HUES48 (cell line): ENCODE results near the gene ALDH3A1.

Source experiments
- H3K27ac ChIP-seq: one replicate; pipeline ENCODE4 v1.7.0; 2013; ENCODE audit warnings: low read depth, low read length, inconsistent platforms
- H3K27me3 ChIP-seq: 2 replicates; pipeline ENCODE4 v1.6.1; 2013; ENCODE audit warnings: mild to moderate bottlenecking, low read length; ENCODE audit not compliant: control insufficient read depth, insufficient read depth
- H3K36me3 ChIP-seq: 2 replicates; pipeline ENCODE4 v1.6.1; 2013; ENCODE audit warnings: low read length; ENCODE audit not compliant: control insufficient read depth, insufficient read depth
- H3K4me1 ChIP-seq: 2 replicates; pipeline ENCODE4 v1.6.1; 2013; ENCODE audit warnings: mild to moderate bottlenecking, low read length; ENCODE audit not compliant: control insufficient read depth, insufficient read depth
- H3K4me3 ChIP-seq: 2 replicates; pipeline ENCODE4 v1.5.1; 2013; ENCODE audit warnings: mild to moderate bottlenecking, low read depth, low read length
- H3K9ac ChIP-seq: 2 replicates; pipeline ENCODE4 v1.6.1; 2013; ENCODE audit warnings: mild to moderate bottlenecking, low read depth, low read length, moderate library complexity
- H3K9me3 ChIP-seq: 2 replicates; pipeline ENCODE4 v1.6.1; 2013; ENCODE audit warnings: low read length; ENCODE audit not compliant: control insufficient read depth, insufficient read depth

Gene ALDH3A1

GRCh38 chr17:19750020-19750572, 2.0 kb upstream of the ALDH3A1 start:
- Histone ChIP-seq H3K36me3 (no peaks in the 10 kb centered on the region), H3K27me3 (peaks cover 7% of the 10 kb centered on the region; the same call in 1 of the 2 replicates), H3K9me3 (no peaks in the 10 kb centered on the region), H3K4me1 (no peaks in the 10 kb centered on the region; the same call in 1 of the 2 replicates), H3K9ac (no peak overlapping the region), H3K4me3 (no peak overlapping the region), H3K27ac (no peak overlapping the region)

GRCh38 chr17:19748807-19749193, 702 bp upstream of the ALDH3A1 start:
- Histone ChIP-seq H3K9me3 (no peaks in the 10 kb centered on the region), H3K27ac (no peak overlapping the region), H3K9ac (no peak overlapping the region), H3K36me3 (no peaks in the 10 kb centered on the region), H3K27me3 (peaks cover 7% of the 10 kb centered on the region; the same call in 1 of the 2 replicates), H3K4me3 (no peak overlapping the region), H3K4me1 (peaks cover 2% of the 10 kb centered on the region; the same call in 1 of the 2 replicates)

GRCh38 chr17:19747159-19747719, 859 bp downstream of the ALDH3A1 start:
- H3K4me1 ChIP-seq, result peaks cover 2% of the 10 kb centered on the region; the same call in 1 of the 2 replicates

GRCh38 chr17:19746517-19746916, 1.6 kb downstream of the ALDH3A1 start:
- H3K36me3 ChIP-seq, result no peaks in the 10 kb centered on the region
- no peak overlapping the region for H3K4me3 ChIP-seq
- no peak overlapping the region for H3K9ac ChIP-seq
- H3K27me3 ChIP-seq, result peaks cover 7% of the 10 kb centered on the region; the same call in 1 of the 2 replicates
- H3K4me1 ChIP-seq, result peaks cover 2% of the 10 kb centered on the region; the same call in 1 of the 2 replicates
- H3K27ac ChIP-seq, result no peak overlapping the region
- no peaks in the 10 kb centered on the region for H3K9me3 ChIP-seq

More at GRCh38 chr17:19747159-19747719, 859 bp downstream of the ALDH3A1 start:
- no peaks in the 10 kb centered on the region for H3K36me3 ChIP-seq
- H3K4me3 ChIP-seq, result no peak overlapping the region
- H3K9me3 ChIP-seq, result no peaks in the 10 kb centered on the region
- H3K27ac ChIP-seq, result no peak overlapping the region
- H3K27me3 ChIP-seq, result peaks cover 7% of the 10 kb centered on the region; the same call in 1 of the 2 replicates
- no peak overlapping the region for H3K9ac ChIP-seq

GRCh38 chr17:19744922-19745757, 3.0 kb downstream of the ALDH3A1 start:
- Histone ChIP-seq H3K36me3 (no peaks in the 10 kb centered on the region), H3K9me3 (no peaks in the 10 kb centered on the region), H3K9ac (no peak overlapping the region), H3K4me3 (peak overlapping the region; percentile 51; the same call in 1 of the 2 replicates), H3K27ac (no peak overlapping the region), H3K27me3 (peaks cover 7% of the 10 kb centered on the region; the same call in 1 of the 2 replicates), H3K4me1 (peaks cover 2% of the 10 kb centered on the region; the same call in 1 of the 2 replicates)

GRCh38 chr17:19744492-19744891, 3.6 kb downstream of the ALDH3A1 start:
- Histone ChIP-seq H3K36me3 (no peaks in the 10 kb centered on the region), H3K9me3 (no peaks in the 10 kb centered on the region), H3K4me1 (peaks cover 2% of the 10 kb centered on the region; the same call in 1 of the 2 replicates), H3K27me3 (peaks cover 7% of the 10 kb centered on the region; the same call in 1 of the 2 replicates), H3K4me3 (peak overlapping the region; percentile 51), H3K9ac (no peak overlapping the region), H3K27ac (no peak overlapping the region)

- H3K4me1 ChIP-seq, result peaks cover 2% of the 10 kb centered on the region; the same call in 1 of the 2 replicates
- no peaks in the 10 kb centered on the region for H3K36me3 ChIP-seq
- peaks cover 7% of the 10 kb centered on the region; the same call in 1 of the 2 replicates for H3K27me3 ChIP-seq
- no peaks in the 10 kb centered on the region for H3K9me3 ChIP-seq
- no peak overlapping the region for H3K9ac ChIP-seq
- H3K4me3 ChIP-seq, result no peak overlapping the region
- H3K27ac ChIP-seq, result no peak overlapping the region
These were observed 4.7 kb downstream of the ALDH3A1 start for GRCh38 chr17:19743101-19744100.

GRCh38 chr17:19742495-19742894, 5.6 kb downstream of the ALDH3A1 start:
- no peak overlapping the region for H3K27ac ChIP-seq
- H3K4me3 ChIP-seq, result no peak overlapping the region
- no peak overlapping the region for H3K9ac ChIP-seq
- H3K4me1 ChIP-seq, result peaks cover 2% of the 10 kb centered on the region; the same call in 1 of the 2 replicates
- no peaks in the 10 kb centered on the region for H3K9me3 ChIP-seq
- H3K27me3 ChIP-seq, result peaks cover 7% of the 10 kb centered on the region; the same call in 1 of the 2 replicates
- H3K36me3 ChIP-seq, result no peaks in the 10 kb centered on the region

- Histone ChIP-seq H3K9ac (no peak overlapping the region), H3K4me1 (peaks cover 2% of the 10 kb centered on the region; the same call in 1 of the 2 replicates), H3K9me3 (no peaks in the 10 kb centered on the region), H3K27ac (no peak overlapping the region), H3K36me3 (no peaks in the 10 kb centered on the region), H3K4me3 (no peak overlapping the region), H3K27me3 (peaks cover 7% of the 10 kb centered on the region; the same call in 1 of the 2 replicates)
These were observed 6.2 kb downstream of the ALDH3A1 start for GRCh38 chr17:19741832-19742457.
